HG02759 (cell line): ENCODE measurements around the gene TACC3.
"Not testable (repeated sequence)": the region's sequence is repeated elsewhere in the genome, so short reads cannot be mapped to it uniquely, and the experiment has no call there.

Experiments used
- ATAC-seq: cut with Tn5 transposase; IDR thresholded peaks from one replicate; pipeline ENCODE4 v1.9.1; 2021; ENCODE audit warnings: mild to moderate bottlenecking, moderate library complexity; ENCODE audit not compliant: unreplicated experiment

The TACC3 gene

GRCh38 chr4:1701671-1702070 lies 19.6 kb upstream of the TACC3 start:
- ATAC-seq: not testable (repeated sequence)

DNA sequence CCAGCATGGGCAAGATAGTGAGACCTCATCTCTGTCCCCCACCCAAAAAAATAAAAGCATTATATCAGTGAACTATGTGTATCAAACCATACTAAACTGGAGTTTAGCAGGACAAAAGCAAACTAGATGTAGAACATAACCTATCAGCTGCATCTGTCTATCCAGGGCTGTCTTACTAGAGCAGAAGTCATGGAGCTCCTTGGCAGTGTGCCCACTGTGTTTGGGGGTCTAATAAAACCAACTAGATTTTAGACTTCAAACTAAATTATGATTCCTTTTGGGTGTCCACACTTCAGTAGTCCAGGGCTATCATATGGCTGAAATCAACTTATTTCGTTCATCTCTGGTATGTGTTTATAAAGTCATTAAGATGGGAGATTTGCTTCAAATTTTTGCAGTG lies 17.5 kb upstream of the TACC3 start:
- ATAC-seq: no peak

- no peak for ATAC-seq
Measured at GRCh38 chr4:1705732-1706131, 15.6 kb upstream of the TACC3 start.

DNA sequence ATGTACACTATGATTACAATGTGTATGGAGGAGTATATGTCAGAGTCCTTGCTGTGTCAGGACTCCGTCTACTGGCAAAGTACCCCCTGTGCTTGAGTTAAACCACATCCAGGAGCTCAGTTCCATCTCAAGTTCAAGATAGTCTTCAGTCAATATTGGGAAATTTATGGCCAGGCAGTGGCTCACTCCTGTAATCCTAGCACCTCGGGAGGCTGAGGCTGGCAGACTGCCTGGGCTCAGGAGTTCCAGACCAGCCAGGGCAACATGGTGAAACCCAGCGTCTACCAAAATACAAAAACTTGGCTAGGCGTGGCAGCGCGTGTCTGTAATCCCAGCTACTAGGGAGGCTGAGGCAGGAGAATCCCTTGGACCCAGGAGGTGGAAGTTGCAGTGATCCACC lies 15.0 kb upstream of the TACC3 start:
- ATAC-seq: no peak

DNA sequence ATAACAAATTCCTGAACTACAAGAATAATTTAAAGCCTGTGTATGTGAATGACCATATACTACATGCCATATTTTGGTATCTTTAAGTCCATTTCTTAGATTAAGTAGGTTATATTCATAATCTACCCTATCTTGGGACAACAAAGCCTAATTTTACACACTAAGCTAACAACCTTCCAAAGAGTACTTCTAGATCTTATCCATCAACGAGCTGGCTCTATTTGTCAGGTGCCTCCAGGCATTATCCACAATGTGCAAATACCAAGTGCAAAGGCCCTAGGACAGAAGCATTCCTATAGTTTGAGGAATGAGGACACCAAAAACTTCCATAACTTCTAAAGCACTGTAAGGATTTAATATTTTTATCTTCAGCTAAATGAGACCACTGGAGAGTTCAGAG lies 12.7 kb upstream of the TACC3 start:
- ATAC-seq: no peak

GRCh38 chr4:1711055-1711570 lies 10.2 kb upstream of the TACC3 start:
- no peak for ATAC-seq

DNA sequence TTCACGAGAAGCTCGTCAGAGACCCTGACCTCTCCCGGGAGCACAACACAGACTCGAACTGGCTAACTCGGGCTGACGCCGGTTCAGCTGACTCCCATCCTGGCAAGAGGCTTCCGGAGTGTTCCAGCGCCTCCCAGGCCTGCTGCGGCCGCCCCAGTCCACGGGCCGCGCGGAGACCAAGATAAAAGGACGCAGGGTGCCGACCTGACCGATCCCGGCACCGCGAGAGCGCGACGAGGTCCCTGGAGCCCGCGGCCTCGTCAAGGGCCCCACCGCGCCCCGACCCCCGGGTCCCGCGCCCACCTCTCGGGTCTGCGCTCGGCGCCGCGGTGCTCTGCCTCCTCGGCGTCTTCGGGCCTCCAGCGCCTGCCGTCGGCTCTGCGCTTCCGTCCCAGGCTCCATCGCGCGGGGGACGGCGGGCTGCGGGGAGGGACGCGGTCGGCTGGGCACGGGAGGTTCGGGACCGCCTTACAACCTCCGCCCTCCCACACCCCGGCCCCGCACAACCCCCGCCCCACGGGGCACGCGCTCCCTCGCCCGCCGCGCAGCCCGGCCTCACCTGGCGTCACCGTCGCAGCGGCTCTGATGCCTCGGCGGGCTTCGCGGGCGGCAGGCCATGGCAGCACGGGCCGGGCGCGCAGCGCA lies 9.6 kb upstream of the TACC3 start:
- ATAC-seq: peak; percentile 15

DNA sequence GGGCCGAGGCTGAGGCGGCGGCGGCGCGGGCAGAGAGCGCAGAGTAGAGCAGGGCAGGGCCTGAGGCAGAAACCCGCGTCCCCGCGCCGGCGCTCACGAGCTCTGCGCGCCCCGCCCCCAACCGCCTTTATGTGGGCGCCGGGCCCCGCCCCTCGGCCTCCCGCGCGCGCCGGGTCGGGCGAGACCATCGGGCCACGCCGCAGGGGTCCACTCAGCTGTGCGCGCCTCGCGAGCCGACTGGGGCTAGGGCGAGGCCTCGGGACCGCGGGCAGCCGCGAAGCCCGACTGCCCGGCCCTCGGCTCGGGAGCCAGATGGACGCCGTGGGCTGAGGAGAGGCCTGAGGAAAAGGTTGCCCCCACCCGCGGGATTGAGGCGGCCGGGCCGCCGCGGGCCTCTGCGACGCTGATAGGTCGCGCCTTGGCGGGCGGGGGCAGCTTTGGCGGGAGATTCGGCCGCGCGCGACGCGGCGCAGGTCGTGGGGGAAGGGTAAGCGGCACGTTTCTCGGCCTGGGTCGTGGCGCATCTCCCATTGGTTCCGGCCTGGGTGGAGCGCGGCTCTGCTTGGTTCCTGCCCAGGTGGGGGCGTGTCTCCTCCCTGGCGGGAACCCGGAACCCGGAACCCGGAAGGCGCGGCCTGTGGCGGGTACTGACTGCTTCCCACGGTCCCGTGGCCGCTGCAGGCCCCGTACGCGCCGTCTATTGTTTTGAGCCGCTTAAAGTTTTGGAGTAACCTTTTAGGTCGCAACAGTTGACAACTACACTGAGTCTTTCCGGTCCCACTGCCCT lies 8.9 kb upstream of the TACC3 start, which contains the start of gene SLBP:
Gene SLBP, minus strand, starts transcription at position 104 of the 787 bp plus-strand sequence. CDS start 131 bp downstream, outside the sequence.
- peak; percentile 77 for ATAC-seq

GRCh38 chr4:1713003-1713851 lies 8.1 kb upstream of the TACC3 start:
- ATAC-seq: no peak

GRCh38 chr4:1714303-1715001 lies 6.9 kb upstream of the TACC3 start:
- ATAC-seq: no peak

DNA sequence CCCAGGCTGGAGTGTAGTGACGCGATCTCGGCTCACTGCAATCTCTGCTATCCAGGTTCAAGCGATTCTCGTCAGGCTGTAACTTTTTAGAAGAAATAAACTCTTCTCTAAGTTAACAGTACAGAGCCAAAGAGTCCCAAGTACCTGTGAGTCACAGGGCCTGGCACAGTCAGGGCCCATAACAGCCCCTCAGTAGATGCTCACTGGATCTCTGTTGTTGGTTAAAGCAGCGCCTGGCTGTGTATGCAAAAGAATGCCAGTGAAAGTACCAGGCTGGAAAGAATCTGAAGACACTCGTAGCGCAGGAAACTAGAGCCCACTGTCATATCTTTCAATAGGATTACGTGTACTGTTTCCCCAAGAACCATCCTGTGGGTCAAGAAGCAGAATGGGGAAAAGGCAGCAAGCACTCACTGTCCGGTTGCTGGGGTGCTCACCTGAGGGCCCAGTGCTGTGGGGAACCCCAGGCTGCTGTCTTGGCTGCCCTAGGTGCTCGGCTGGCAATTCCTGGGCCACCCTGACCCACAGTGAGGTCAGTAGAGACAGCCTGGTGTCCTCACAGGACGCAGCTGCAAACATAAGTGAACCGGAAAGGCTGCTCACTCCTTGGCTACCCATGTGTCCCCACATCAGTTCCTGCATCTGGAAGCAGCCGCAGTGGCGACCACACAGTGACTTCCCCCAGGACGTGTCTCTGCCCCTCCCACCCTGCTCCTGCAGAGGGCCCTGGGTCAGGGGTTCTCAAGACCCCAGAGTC lies 6.1 kb upstream of the TACC3 start:
- ATAC-seq: no peak

GRCh38 chr4:1716065-1716945 lies 5.0 kb upstream of the TACC3 start:
- ATAC-seq: no peak

DNA sequence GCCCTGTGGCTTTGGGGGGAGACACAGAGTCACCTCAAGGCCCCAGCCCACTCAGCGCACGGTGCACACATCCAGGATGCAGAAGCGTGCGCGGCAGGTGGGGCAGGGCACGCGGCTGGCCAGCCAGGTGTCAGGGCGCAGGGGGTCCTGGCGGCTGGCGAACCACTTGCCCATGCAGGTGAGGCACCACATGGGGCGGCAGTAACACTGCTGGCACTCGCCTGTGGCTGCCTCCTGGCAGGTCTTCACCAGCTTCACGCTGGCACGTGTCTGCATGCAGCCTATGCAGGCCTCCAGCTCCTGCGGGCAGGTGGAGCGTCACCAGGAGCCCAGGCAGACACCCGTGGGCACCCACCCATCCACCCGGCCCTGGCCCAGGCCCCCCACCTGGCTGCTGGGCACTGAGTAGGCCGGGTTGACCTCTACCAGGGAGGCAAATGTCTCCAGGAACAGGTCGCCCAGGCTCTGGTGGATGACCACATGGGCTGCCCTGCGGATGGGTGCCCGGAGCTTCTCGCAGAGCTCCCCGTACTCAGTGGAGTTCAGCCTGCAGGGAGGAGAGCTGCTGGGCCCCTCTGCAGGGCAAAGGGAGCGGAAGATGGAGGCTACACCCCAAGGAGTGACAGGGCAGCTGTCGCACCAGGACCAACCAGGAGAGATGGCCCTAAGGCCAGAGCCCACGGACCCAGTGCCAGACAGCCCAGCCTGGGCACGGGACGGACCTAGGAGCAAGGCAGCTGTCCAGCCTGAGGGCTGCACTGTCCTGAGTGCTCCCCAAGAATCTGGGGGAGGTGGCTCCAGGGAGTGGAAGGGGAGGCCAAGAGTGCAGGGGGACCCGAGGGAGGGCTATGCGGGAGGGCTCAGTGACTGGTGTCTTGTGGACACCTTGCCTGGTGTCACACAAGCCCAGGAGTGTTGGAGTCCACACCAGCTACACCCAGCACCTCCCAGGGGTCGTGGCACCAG lies 3.9 kb upstream of the TACC3 start:
- no peak for ATAC-seq

DNA sequence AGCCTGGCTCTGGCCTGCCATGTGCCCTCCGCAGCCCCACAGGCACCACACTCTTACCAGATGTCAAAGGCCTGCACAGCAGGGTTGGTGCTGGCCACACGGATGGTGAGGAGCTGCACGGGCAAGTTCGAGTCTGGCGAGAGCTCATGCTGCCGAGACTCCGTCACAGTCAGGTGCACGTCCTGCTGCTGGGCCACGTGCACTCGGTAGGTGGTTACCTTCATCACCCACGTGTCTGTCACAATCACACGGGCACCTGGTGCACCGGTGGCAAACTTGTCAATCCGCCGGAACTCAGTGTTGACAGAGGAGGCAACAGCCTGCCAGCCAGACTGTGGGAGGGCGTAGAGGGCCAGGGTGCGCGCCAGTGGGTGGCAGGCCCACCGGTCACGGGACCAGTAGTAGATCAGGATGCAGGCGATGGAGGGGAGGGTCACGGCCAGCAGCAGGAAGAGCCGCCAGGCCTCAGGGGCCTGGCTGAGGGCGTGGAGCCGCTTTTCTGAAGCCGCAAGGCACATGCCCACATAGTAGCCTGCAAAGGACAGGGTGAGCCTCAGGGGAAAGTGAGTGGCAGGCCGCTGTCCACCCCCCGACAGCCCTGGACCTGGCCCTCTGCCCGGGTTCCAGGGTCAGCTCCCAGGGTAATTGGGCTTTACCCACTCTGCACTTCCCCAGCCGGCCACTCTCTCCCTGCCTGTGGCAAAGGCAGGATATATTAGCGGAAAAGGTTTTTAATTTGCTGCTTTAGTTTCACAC lies 3.0 kb upstream of the TACC3 start:
- ATAC-seq: no peak

DNA sequence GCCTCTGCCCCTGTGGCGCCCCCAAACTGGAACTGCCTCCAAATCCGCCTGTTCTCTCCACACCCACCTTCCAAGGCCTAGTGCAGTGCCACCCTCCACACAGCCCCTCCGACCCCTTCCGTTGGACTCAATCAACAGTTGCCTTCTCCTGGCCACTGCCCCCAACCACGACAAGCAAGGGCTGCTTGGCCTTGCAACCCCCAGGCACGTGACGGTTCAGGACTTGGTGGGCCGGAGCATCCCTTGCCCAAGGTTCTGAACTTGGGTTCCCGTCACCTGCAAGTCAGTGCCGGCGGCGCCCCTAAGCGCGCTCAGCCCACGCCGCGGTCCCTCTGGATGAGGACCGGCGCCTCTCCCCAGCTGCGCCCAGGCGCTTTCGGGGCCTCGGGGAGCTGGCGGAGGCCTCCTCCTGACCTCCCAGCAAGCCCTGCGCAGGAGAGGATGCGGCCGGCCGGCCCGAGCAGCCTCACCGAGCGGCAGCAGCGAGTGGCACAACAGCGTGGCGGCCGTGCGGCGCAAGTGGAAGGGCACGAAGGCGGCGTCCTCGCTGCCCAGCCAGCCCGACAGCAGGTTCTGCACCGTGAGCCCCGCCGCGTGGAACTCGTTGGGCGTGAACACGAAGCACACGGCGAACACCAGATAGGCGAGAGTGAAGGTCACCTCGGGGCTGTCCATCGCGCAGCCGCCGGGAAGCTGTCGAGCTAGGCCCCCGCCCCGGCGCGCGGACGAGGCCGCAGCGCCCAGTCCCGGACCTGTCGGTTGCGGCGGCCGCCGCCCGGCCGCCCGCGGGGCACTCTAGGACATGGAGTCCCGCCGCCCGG lies 948 bp upstream of the TACC3 start:
- peak; percentile 18 for ATAC-seq
